Measurements from ENCODE around the gene ACP7. TPM values are rescaled to one million over a fixed set of nuclear protein-coding genes. Genes with fewer than 3 reads are reported as not detected.

ACP7 gene
- total RNA-seq, 1 donor from 2014 or later = not detected

GRCh38 chr19:39077323-39077722, 6.8 kb upstream of the ACP7 start:
- Mint-ChIP-seq H3K4me3 (no peak overlapping the region), H3K36me3 (ENCODE audit: low read depth) (no peaks in the 10 kb centered on the region), H3K27ac (no peak overlapping the region), H3K27me3 (peaks cover 26% of the 10 kb centered on the region), H3K9me3 (no peaks in the 10 kb centered on the region), H3K4me1 (peaks cover 6% of the 10 kb centered on the region)
- ATAC-seq (ENCODE audit: low read depth) (no peak), DNase-seq (no peak)
- TF ChIP-seq, protein P1, sequence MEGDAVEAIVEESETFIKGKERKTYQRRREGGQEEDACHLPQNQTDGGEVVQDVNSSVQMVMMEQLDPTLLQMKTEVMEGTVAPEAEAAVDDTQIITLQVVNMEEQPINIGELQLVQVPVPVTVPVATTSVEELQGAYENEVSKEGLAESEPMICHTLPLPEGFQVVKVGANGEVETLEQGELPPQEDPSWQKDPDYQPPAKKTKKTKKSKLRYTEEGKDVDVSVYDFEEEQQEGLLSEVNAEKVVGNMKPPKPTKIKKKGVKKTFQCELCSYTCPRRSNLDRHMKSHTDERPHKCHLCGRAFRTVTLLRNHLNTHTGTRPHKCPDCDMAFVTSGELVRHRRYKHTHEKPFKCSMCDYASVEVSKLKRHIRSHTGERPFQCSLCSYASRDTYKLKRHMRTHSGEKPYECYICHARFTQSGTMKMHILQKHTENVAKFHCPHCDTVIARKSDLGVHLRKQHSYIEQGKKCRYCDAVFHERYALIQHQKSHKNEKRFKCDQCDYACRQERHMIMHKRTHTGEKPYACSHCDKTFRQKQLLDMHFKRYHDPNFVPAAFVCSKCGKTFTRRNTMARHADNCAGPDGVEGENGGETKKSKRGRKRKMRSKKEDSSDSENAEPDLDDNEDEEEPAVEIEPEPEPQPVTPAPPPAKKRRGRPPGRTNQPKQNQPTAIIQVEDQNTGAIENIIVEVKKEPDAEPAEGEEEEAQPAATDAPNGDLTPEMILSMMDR (IDR thresholded peaks at IDR 0.05) = no peak
- intact Hi-C loops (cut with micrococcal nuclease) = no loop called here
- POLR2A ChIA-PET = no interaction called here
- CTCF ChIA-PET = no interaction called here

DNA sequence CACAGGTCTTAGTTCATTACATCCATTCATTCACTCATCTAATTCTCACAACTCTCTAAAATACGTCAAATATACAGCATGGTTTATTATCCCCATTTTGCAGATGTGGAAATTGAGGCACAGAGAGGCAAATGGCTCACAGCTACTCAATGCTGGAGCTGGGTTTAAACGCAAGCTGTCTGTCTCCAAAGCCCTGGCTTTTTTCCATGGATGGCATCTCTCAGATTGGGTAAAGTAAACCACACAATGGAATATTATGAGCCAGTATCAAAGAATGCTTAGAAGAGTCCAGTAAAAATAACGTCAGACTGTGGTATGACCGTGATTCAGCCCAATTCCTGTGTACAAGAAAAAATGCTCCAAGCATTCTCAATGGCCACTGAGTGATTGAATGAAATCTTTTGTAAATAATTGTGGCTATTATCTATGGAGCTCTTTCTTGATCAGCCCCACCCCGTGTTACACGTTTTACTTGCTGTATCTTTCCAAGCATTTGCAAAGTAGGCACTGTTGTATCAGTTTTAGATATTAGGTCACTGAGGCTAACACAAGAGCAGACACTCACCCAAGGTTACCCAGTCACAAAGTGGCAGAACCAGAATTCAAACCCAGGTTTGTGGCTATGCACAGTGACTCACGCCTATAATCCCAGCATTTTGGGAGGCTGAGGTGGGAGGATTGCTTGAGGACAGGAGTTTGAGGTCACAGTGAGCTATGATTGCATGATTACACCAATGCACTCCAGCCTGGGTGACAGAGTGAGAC, 5.5 kb upstream of the ACP7 start:
- ATAC-seq (ENCODE audit: low read depth) (no peak), DNase-seq (no peak)
- ChIA-PET POLR2A (no interaction called here), CTCF (no interaction called here)
- H3K27ac Mint-ChIP-seq = no peak overlapping the region
- peaks cover 8% of the 10 kb centered on the region for H3K4me1 Mint-ChIP-seq
- H3K27me3 Mint-ChIP-seq = peaks cover 37% of the 10 kb centered on the region
- intact Hi-C loops (cut with micrococcal nuclease) = no loop called here
- TF ChIP-seq, protein P1 (IDR thresholded peaks at IDR 0.05) = no peak
- H3K36me3 Mint-ChIP-seq (ENCODE audit: low read depth) = no peaks in the 10 kb centered on the region
- H3K9me3 Mint-ChIP-seq = no peaks in the 10 kb centered on the region
- H3K4me3 Mint-ChIP-seq = no peak overlapping the region

- Mint-ChIP-seq H3K4me1 (peaks cover 7% of the 10 kb centered on the region), H3K36me3 (ENCODE audit: low read depth) (no peaks in the 10 kb centered on the region), H3K27ac (no peak overlapping the region), H3K4me3 (no peak overlapping the region), H3K27me3 (peaks cover 48% of the 10 kb centered on the region), H3K9me3 (no peaks in the 10 kb centered on the region)
- CTCF ChIA-PET = no interaction called here
- ATAC-seq (ENCODE audit: low read depth) = no peak
- POLR2A ChIA-PET = interaction anchor here (0.6 kb wide), 1 partner anchor 350 kb away, joined by 3 read pairs; no protein-coding TSS in a partner anchor
- intact Hi-C loops (cut with micrococcal nuclease) = no loop called here
- no peak for DNase-seq
- TF ChIP-seq, protein P1 (IDR thresholded peaks at IDR 0.05) = no peak
These were observed 3.7 kb upstream of the ACP7 start for GRCh38 chr19:39080431-39080830.

GRCh38 chr19:39082167-39082566, 2.0 kb upstream of the ACP7 start:
- DNase-seq (no peak), ATAC-seq (ENCODE audit: low read depth) (no peak)
- intact Hi-C loops (cut with micrococcal nuclease) = no loop called here
- no peaks in the 10 kb centered on the region for H3K36me3 Mint-ChIP-seq (ENCODE audit: low read depth)
- H3K27me3 Mint-ChIP-seq = peaks cover 48% of the 10 kb centered on the region
- TF ChIP-seq, protein P1 (IDR thresholded peaks at IDR 0.05) = no peak
- POLR2A ChIA-PET = no interaction called here
- H3K27ac Mint-ChIP-seq = no peak overlapping the region
- H3K4me3 Mint-ChIP-seq = no peak overlapping the region
- H3K4me1 Mint-ChIP-seq = peaks cover 7% of the 10 kb centered on the region
- CTCF ChIA-PET = no interaction called here
- H3K9me3 Mint-ChIP-seq = no peaks in the 10 kb centered on the region

DNA sequence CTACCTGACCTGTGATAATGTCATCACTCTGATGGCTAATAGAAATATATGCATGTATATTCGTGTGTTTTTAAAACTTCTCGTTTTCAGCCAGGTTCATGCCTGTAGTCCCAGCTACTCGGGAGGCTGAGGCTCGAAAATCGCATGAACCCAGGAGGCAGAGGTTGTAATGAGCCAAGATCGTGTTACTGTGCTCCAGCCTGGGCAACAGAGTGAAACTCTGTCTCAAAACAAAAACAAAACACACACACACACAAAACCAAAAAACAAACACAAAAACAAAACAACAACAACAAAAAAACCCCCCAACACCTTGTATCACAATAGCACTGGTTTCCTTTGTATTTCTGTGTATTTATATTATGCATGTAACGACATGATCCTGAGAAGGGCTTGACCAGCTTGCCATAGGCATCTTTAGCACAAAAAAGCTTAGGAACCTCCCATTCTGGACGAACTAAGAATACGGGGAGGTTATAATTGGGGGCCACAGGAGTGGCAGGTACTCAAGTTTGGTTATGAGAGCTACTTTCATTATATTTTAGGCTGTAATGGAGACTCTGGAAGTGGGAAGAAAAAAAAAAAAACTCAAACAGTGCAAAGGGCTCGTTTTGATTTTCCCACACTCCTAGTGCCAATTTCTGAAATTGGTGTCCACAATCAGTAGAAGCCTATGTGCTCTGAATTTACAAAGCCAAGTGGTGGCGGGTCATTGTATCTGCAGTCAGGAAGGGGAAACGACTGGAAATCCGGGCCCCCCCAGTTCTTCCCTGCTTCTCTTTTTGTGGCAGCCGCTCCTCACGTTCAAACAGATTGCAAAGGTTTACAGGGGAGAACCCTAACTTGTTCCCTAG, 1.2 kb upstream of the ACP7 start:
- CTCF ChIA-PET = no interaction called here
- no peaks in the 10 kb centered on the region for H3K36me3 Mint-ChIP-seq (ENCODE audit: low read depth)
- ATAC-seq (ENCODE audit: low read depth) (no peak), DNase-seq (no peak)
- H3K4me3 Mint-ChIP-seq = no peak overlapping the region
- POLR2A ChIA-PET = no interaction called here
- peaks cover 40% of the 10 kb centered on the region for H3K27me3 Mint-ChIP-seq
- peaks cover 7% of the 10 kb centered on the region for H3K4me1 Mint-ChIP-seq
- TF ChIP-seq, protein P1 (IDR thresholded peaks at IDR 0.05) = no peak
- H3K9me3 Mint-ChIP-seq = no peaks in the 10 kb centered on the region
- H3K27ac Mint-ChIP-seq = no peak overlapping the region
- intact Hi-C loops (cut with micrococcal nuclease) = no loop called here
